Liver (tissue), 9 donors: ENCODE results near the gene REPS1. TPM values are rescaled to one million over a fixed set of nuclear protein-coding genes. Genes with fewer than 3 reads are reported as not detected.

Source experiments
- DNase-seq: peaks from one replicate; pipeline ENCODE4 v3.0.0-alpha.2; 2017; ENCODE audit warnings: low spot score
- H3K27ac ChIP-seq, 2 donors: one replicate each; pipeline ENCODE4 v1.7.0; 2013; ENCODE audit warnings: inconsistent platforms in 2 of 2, low read length in 2 of 2, control low read depth in 1 of 2, low read depth in 1 of 2, mild to moderate bottlenecking in 1 of 2
- H3K27me3 ChIP-seq, 4 donors: one replicate each; pipeline versions ENCODE4 v1.6.1 to v1.7.0; 2013; ENCODE audit warnings: low read length in 3 of 4, inconsistent platforms in 1 of 4, mild to moderate bottlenecking in 1 of 4, moderate library complexity in 1 of 4; ENCODE audit not compliant: control insufficient read depth in 4 of 4, insufficient read depth in 4 of 4
- H3K36me3 ChIP-seq, 4 donors: one replicate each; pipeline versions ENCODE4 v1.6.1 to v1.7.0; 2013; ENCODE audit warnings: low read length in 3 of 4, mild to moderate bottlenecking in 3 of 4, low read depth in 1 of 4, moderate library complexity in 1 of 4; ENCODE audit not compliant: control insufficient read depth in 4 of 4, insufficient read depth in 3 of 4
- H3K4me1 ChIP-seq, 4 donors: one replicate each; pipeline versions ENCODE4 v1.6.1 to v1.7.0; 2013; ENCODE audit warnings: low read length in 3 of 4, mild to moderate bottlenecking in 3 of 4, moderate library complexity in 1 of 4; ENCODE audit not compliant: control insufficient read depth in 4 of 4, insufficient read depth in 4 of 4
- H3K4me3 ChIP-seq, 3 donors: one replicate each; pipeline versions ENCODE4 v1.6.1 to v1.7.0; 2013; ENCODE audit warnings: low read length in 3 of 3, control low read depth in 1 of 3, low read depth in 1 of 3, mild to moderate bottlenecking in 1 of 3
- H3K9ac ChIP-seq, 2 donors: one replicate each; pipeline ENCODE4 v1.7.0; 2013; ENCODE audit warnings: low read length in 2 of 2, mild to moderate bottlenecking in 2 of 2, moderate library complexity in 2 of 2, control low read depth in 1 of 2, low read depth in 1 of 2
- H3K9me3 ChIP-seq, 4 donors: one replicate each; pipeline versions ENCODE4 v1.6.1 to v1.7.0; 2013; ENCODE audit warnings: low read length in 3 of 4; ENCODE audit not compliant: control insufficient read depth in 4 of 4
- EGR1 ChIP-seq, 2 donors: IDR thresholded peaks; 2 replicates each; pipeline ENCODE4 v1.6.1; 2016 to 2018; ENCODE audit warnings: antibody characterized with exemption in 2 of 2, low read depth in 2 of 2
- FOXA1 ChIP-seq: IDR thresholded peaks from 2 replicates; pipeline ENCODE4 v1.6.1; 2016; ENCODE audit warnings: antibody characterized with exemption
- FOXA2 ChIP-seq: IDR thresholded peaks from 2 replicates; pipeline ENCODE4 v1.6.1; 2016; ENCODE audit warnings: antibody characterized with exemption
- GABPA ChIP-seq, 2 donors: IDR thresholded peaks in 1 of 2; conservative IDR thresholded peaks in 1 of 2; 2 replicates each; pipeline ENCODE4 v1.6.1; 2016; ENCODE audit warnings: antibody characterized with exemption in 2 of 2, mild to moderate bottlenecking in 1 of 2, moderate library complexity in 1 of 2
- HNF4A ChIP-seq, 2 donors: conservative IDR thresholded peaks; 2 replicates each; pipeline ENCODE4 v1.6.1; 2016; ENCODE audit warnings: antibody characterized with exemption in 2 of 2, mild to moderate bottlenecking in 2 of 2
- HNF4G ChIP-seq: IDR thresholded peaks from 2 replicates; pipeline ENCODE4 v1.6.1; 2016; ENCODE audit warnings: antibody characterized with exemption
- JUND ChIP-seq, 2 donors: IDR thresholded peaks; 2 replicates each; pipeline ENCODE4 v1.6.1; 2016; ENCODE audit warnings: antibody characterized with exemption in 2 of 2
- NR2F2 ChIP-seq: IDR thresholded peaks from 2 replicates; pipeline ENCODE4 v1.6.1; 2016; ENCODE audit warnings: antibody characterized with exemption
- RAD21 ChIP-seq, 2 donors: IDR thresholded peaks; 2 replicates each; pipeline ENCODE4 v1.6.1; 2016; ENCODE audit warnings: antibody characterized with exemption in 2 of 2, mild to moderate bottlenecking in 2 of 2
- RXRA ChIP-seq, 2 donors: IDR thresholded peaks; 2 replicates each; pipeline ENCODE4 v1.6.1; 2017 to 2018; ENCODE audit warnings: antibody characterized with exemption in 2 of 2, mild to moderate bottlenecking in 1 of 2
- SP1 ChIP-seq: IDR thresholded peaks from 2 replicates; pipeline ENCODE4 v1.6.1; 2018; ENCODE audit warnings: antibody characterized with exemption, mild to moderate bottlenecking
- TAF1 ChIP-seq: conservative IDR thresholded peaks from 2 replicates; pipeline ENCODE4 v1.6.1; 2016; ENCODE audit warnings: antibody characterized with exemption, mild to moderate bottlenecking
- YY1 ChIP-seq: IDR thresholded peaks from 2 replicates; pipeline ENCODE4 v1.6.1; 2016; ENCODE audit warnings: antibody characterized with exemption, mild to moderate bottlenecking
- WGBS: extraction: QIAGEN DNeasy Blood & Tissue Kit; methylation state at CpG from one replicate; pipeline ENCODE4 v1.1.7; 2013; 5-methylcytosine and 5-hydroxymethylcytosine counted together
- polyA plus RNA-seq, 2 donors: library from polyadenylated mRNA; stranded (reverse) in 1 of 2; unstranded in 1 of 2; fragments of 200-250 nt in 1 of 2; fragments of >200 nt in 1 of 2; fragmentation: Nextera tagmentation in 1 of 2; extraction: Ambion mirVana in 1 of 2; gene quantifications; one replicate each; pipeline versions ENCODE4 v1.2.1 to v1.2.3, GENCODE V29; 2013 to 2015
- total RNA-seq, 2 donors: library from RNA; depleted of rRNA; stranded (reverse); fragments of >200 nt; gene quantifications; one replicate each; pipeline ENCODE4 v1.2.3, GENCODE V29; 2014
- TF ChIP-seq, protein P1 (sequence below): fragments of 150-350 bp; IDR thresholded peaks from 2 replicates; pipeline ENCODE4 v1.5.1; 2017; ENCODE audit warnings: improper control_type of control experiment, low read depth, low read length; ENCODE audit not compliant: missing input control
- TF ChIP-seq, protein P2 (sequence below): IDR thresholded peaks from 2 replicates; pipeline ENCODE4 v1.6.1; 2016; ENCODE audit warnings: antibody characterized with exemption
- TF ChIP-seq, protein P3 (sequence below): IDR thresholded peaks from 2 replicates; pipeline ENCODE4 v1.6.1; 2016; ENCODE audit warnings: antibody characterized with exemption, mild to moderate bottlenecking
- TF ChIP-seq, protein P4 (sequence below): IDR thresholded peaks from 2 replicates; pipeline ENCODE4 v1.6.1; 2016; ENCODE audit warnings: antibody characterized with exemption
- TF ChIP-seq, protein P5 (sequence below): IDR thresholded peaks from 2 replicates; pipeline ENCODE4 v1.6.1; 2016; ENCODE audit warnings: antibody characterized with exemption
- donor health status: healthy.
- donor health status: healthy.
- donor health status: healthy.
- donor health status: healthy.
- donor health status: healthy.

REPS1 gene
- total and polyA plus RNA-seq, 4 donors, result 12.3 to 46.4 (median 21.1) TPM

DNA sequence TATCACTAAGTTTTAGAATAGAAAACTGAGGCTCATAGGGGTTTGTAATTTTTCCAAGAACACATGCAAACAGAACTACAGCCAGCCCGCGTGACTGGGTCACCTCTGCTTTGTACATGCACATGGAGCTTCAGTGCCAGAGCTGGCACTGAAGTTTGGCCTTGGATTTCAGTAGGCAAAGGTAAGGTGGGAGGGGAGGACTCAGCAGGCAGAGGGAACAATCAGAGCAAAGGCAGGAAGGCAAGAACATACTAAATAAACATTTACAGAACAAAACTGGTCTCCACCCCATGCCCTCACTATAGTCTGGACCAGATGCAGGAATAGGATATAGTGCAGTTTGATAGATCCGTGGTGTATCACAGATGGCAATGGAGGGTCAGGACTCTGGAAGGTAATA, 26.9 kb upstream of the REPS1 start (continued):
- TF ChIP-seq, protein P1, sequence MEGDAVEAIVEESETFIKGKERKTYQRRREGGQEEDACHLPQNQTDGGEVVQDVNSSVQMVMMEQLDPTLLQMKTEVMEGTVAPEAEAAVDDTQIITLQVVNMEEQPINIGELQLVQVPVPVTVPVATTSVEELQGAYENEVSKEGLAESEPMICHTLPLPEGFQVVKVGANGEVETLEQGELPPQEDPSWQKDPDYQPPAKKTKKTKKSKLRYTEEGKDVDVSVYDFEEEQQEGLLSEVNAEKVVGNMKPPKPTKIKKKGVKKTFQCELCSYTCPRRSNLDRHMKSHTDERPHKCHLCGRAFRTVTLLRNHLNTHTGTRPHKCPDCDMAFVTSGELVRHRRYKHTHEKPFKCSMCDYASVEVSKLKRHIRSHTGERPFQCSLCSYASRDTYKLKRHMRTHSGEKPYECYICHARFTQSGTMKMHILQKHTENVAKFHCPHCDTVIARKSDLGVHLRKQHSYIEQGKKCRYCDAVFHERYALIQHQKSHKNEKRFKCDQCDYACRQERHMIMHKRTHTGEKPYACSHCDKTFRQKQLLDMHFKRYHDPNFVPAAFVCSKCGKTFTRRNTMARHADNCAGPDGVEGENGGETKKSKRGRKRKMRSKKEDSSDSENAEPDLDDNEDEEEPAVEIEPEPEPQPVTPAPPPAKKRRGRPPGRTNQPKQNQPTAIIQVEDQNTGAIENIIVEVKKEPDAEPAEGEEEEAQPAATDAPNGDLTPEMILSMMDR, result no peak
- peak; percentile 79 for TF ChIP-seq FOXA1
- TF ChIP-seq, protein P2, sequence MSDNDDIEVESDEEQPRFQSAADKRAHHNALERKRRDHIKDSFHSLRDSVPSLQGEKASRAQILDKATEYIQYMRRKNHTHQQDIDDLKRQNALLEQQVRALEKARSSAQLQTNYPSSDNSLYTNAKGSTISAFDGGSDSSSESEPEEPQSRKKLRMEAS, result peak; percentile 92
- TF ChIP-seq SP1, result peak; percentile 95
- peak; percentile 74 for TF ChIP-seq YY1
- TF ChIP-seq JUND (IDR thresholded peaks at IDR 0.05), result peak; percentile 75 to 85

DNA sequence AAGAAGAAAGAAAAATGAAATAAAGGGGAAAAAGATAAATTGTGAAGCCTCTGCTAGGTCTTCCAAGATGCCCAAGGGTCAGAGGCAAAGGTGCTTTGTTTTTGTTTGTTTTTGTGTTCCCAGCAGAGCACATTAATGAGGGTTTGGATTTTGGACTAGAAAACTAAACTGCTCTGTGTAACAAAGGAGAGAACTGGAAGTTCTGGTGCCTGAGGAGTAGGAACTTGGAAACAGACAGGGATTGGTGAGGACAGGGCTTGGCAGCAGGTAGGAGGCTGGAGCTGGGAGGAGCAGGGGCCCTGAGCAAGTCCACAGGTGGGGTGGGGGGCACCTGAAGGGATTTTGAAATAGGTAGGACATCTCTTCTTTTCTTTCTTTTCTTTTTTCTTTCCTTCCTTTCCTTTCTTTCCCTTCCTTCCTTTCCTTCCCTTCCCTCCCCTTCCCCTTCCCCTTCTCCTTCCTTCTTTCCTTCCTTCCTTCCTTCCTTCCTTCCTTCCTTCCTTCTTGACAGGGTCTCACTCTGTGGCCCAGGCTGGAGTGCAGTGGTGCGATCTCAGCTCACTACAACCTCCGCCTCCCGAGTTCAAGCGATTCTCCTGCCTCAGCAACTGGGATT, 25.2 kb upstream of the REPS1 start:
- Histone ChIP-seq H3K36me3 (no peaks in the 10 kb centered on the region), H3K27me3 (no peaks in the 10 kb centered on the region), H3K4me1 (peaks cover 9 to 65% (median 53%) of the 10 kb centered on the region in 4 donors), H3K9ac (no peak overlapping the region), H3K9me3 (no peaks in the 10 kb centered on the region), H3K27ac (peak overlapping the region; percentile 63 to 67), H3K4me3 (peak overlapping the region in 2 of 3 donors; percentile 8 to 12)
- 67% methylated on average over 4 of the region's 4 CpGs for WGBS
- TF ChIP-seq EGR1 (IDR thresholded peaks at IDR 0.05; ENCODE audit: low read depth in 2 of 2), result peak in 1 of 2 donors; percentile 64
- TF ChIP-seq, protein P3, sequence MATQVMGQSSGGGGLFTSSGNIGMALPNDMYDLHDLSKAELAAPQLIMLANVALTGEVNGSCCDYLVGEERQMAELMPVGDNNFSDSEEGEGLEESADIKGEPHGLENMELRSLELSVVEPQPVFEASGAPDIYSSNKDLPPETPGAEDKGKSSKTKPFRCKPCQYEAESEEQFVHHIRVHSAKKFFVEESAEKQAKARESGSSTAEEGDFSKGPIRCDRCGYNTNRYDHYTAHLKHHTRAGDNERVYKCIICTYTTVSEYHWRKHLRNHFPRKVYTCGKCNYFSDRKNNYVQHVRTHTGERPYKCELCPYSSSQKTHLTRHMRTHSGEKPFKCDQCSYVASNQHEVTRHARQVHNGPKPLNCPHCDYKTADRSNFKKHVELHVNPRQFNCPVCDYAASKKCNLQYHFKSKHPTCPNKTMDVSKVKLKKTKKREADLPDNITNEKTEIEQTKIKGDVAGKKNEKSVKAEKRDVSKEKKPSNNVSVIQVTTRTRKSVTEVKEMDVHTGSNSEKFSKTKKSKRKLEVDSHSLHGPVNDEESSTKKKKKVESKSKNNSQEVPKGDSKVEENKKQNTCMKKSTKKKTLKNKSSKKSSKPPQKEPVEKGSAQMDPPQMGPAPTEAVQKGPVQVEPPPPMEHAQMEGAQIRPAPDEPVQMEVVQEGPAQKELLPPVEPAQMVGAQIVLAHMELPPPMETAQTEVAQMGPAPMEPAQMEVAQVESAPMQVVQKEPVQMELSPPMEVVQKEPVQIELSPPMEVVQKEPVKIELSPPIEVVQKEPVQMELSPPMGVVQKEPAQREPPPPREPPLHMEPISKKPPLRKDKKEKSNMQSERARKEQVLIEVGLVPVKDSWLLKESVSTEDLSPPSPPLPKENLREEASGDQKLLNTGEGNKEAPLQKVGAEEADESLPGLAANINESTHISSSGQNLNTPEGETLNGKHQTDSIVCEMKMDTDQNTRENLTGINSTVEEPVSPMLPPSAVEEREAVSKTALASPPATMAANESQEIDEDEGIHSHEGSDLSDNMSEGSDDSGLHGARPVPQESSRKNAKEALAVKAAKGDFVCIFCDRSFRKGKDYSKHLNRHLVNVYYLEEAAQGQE, result peak; percentile 20
- TF ChIP-seq HNF4G, result peak; percentile 61
- TF ChIP-seq HNF4A (conservative IDR thresholded peaks at IDR 0.05), result peak; percentile 86 to 94
- peak; percentile 76 for TF ChIP-seq FOXA2
- peak; percentile 65 to 89 for TF ChIP-seq JUND (IDR thresholded peaks at IDR 0.05)
- TF ChIP-seq, protein P4, sequence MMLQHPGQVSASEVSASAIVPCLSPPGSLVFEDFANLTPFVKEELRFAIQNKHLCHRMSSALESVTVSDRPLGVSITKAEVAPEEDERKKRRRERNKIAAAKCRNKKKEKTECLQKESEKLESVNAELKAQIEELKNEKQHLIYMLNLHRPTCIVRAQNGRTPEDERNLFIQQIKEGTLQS, result no peak
- TF ChIP-seq SP1, result peak; percentile 86
- peak in 1 of 2 donors; percentile 39 for TF ChIP-seq GABPA (IDR thresholded peaks at IDR 0.05 in 1 of 2, conservative IDR thresholded peaks at IDR 0.05 in 1 of 2)
- TF ChIP-seq, protein P2, result peak; percentile 82
- TF ChIP-seq, protein P5, sequence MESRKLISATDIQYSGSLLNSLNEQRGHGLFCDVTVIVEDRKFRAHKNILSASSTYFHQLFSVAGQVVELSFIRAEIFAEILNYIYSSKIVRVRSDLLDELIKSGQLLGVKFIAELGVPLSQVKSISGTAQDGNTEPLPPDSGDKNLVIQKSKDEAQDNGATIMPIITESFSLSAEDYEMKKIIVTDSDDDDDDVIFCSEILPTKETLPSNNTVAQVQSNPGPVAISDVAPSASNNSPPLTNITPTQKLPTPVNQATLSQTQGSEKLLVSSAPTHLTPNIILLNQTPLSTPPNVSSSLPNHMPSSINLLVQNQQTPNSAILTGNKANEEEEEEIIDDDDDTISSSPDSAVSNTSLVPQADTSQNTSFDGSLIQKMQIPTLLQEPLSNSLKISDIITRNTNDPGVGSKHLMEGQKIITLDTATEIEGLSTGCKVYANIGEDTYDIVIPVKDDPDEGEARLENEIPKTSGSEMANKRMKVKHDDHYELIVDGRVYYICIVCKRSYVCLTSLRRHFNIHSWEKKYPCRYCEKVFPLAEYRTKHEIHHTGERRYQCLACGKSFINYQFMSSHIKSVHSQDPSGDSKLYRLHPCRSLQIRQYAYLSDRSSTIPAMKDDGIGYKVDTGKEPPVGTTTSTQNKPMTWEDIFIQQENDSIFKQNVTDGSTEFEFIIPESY, result peak; percentile 62
- TF ChIP-seq, protein P1, result no peak
- TF ChIP-seq YY1, result peak; percentile 66
- TF ChIP-seq RAD21 (IDR thresholded peaks at IDR 0.05), result peak; percentile 42 to 47
- TF ChIP-seq NR2F2, result no peak
- peak; percentile 66 to 86 for TF ChIP-seq RXRA (IDR thresholded peaks at IDR 0.05)
- peak; percentile 31 for TF ChIP-seq TAF1
- peak; percentile 37 for TF ChIP-seq FOXA1
- no peak for DNase-seq
